HG03039 (cell line): ENCODE data around the gene BFSP2.
"Not testable (repeated sequence)": the region's sequence is repeated elsewhere in the genome, so short reads cannot be mapped to it uniquely, and the experiment has no call there.

ENCODE experiments used
- ATAC-seq: cut with Tn5 transposase; IDR thresholded peaks from one replicate; pipeline ENCODE4 v1.9.1; 2021; ENCODE audit warnings: mild to moderate bottlenecking, moderate library complexity; ENCODE audit not compliant: unreplicated experiment

The BFSP2 gene

DNA sequence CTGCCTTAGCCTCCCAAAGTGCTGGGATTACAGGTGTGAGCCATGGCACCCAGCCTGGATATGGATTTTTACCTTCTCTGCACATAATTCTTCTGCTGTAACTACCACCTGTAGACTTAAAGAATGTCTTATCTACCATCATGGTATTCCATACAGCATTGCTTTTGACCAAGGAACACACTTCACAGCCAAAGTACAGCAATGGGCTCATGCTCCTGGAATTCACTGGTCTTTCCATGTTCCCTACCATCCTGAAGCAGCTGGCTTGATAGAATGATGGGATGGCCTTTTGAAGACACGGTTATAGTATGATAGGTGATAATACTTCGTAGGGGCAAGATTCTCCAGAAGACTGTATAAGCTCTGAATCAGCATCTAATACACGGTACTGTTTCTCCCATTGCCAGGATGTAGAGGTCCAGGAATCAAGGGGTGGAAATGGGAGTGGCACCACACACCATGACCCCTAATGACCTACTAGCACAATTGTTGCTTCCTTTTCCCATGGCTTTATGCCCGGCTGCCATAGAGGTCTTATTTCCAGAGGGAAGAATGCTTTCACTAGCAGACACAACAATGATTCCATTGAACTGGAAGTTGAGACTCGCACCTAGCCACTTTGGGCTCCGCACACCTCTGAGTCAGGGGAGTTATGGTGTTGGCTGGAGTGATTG lies 112.7 kb downstream of the BFSP2 start:
- ATAC-seq: no peak

GRCh38 chr3:133514418-133514817 lies 114.6 kb downstream of the BFSP2 start:
- no peak for ATAC-seq

DNA sequence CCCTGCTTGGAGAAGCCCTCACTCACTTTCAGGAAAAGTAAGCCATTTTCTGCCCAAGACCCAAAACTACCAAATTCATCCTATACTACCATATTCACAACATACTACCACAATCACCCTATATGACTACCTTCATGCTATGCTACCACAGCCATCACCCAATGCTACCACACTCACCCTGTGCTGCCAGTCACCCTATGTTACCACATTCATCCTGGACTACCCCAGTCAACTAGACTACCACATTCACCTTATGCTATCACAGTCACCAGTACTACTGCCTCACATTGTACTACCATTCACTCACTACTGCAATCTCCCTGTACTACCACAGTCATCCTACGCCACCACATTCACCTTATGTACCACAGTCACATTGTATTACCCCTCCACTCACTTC lies 115.3 kb downstream of the BFSP2 start:
- no peak for ATAC-seq

GRCh38 chr3:133520286-133520685 lies 120.4 kb downstream of the BFSP2 start:
- no peak for ATAC-seq

- ATAC-seq: not testable (repeated sequence)
Observed at GRCh38 chr3:133520938-133521337, 121.1 kb downstream of the BFSP2 start.

- no peak for ATAC-seq
Observed at GRCh38 chr3:133521946-133522345, 122.1 kb downstream of the BFSP2 start.

GRCh38 chr3:133523758-133524157 lies 123.9 kb downstream of the BFSP2 start:
- ATAC-seq: not testable (repeated sequence)
